Bronchial epithelial cell (primary cell): ENCODE measurements around the gene NCR1. TPM values are rescaled to one million over a fixed set of nuclear protein-coding genes. Genes with fewer than 3 reads are reported as not detected.

ENCODE experiments used
- DNase-seq: peaks from one replicate; pipeline ENCODE4 v3.0.0-alpha.2; 2010; ENCODE audit warnings: low read depth
- FAIRE-seq: peaks from 2 replicates; lab custom pipeline; 2011; peaks lifted over from hg19 to GRCh38; lab: Jason Lieb, UNC
- H3K27me3 ChIP-seq: 2 replicates; pipeline ENCODE4 v1.5.1; 2011; ENCODE audit warnings: low read length; ENCODE audit not compliant: control insufficient read depth, insufficient read depth
- H3K36me3 ChIP-seq: 2 replicates; pipeline ENCODE4 v1.5.1; 2011; ENCODE audit warnings: low read length; ENCODE audit not compliant: control insufficient read depth, insufficient read depth
- H3K4me3 ChIP-seq: 2 replicates; pipeline ENCODE4 v1.5.1; 2011; ENCODE audit warnings: mild to moderate bottlenecking, low read depth, low read length, control low read depth
- CTCF ChIP-seq: IDR thresholded peaks from 2 replicates; pipeline ENCODE4 v1.5.1; 2011; ENCODE audit warnings: mild to moderate bottlenecking, moderate library complexity, low read length, control low read depth, inconsistent platforms; ENCODE audit not compliant: insufficient read depth, severe bottlenecking
- total RNA-seq: library from RNA; depleted of rRNA; stranded (reverse); fragments of >200 nt; gene quantifications from 2 replicates; pipeline ENCODE4 v1.2.1, GENCODE V29; 2014

The NCR1 gene
- total RNA-seq, 1 donor from 2014 or later: not detected

DNA sequence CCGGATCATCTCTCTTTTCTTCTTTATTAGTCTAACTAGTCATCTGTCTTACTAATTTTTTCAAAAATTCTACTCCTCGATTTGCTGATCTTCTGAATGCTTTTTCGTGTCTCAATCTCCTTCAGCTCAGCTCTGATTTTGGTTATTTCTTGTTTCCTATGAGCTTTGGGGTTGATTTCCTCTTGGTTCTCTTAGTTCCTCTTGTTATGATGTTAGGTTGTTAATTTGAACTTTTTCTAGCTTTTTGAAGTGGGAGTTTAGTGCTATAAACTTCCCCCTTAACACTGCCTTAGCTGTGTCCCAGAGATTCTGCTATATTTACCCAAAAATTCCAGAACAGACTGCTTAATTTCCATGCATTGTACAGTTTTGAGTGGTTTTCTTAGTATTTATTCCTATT is 28.5 kb upstream of the NCR1 start:
- no peaks in the 10 kb centered on the region for H3K36me3 ChIP-seq
- TF ChIP-seq CTCF: no peak
- DNase-seq: no peak
- no peak for FAIRE-seq
- no peaks in the 10 kb centered on the region for H3K27me3 ChIP-seq
- no peak overlapping the region for H3K4me3 ChIP-seq

DNA sequence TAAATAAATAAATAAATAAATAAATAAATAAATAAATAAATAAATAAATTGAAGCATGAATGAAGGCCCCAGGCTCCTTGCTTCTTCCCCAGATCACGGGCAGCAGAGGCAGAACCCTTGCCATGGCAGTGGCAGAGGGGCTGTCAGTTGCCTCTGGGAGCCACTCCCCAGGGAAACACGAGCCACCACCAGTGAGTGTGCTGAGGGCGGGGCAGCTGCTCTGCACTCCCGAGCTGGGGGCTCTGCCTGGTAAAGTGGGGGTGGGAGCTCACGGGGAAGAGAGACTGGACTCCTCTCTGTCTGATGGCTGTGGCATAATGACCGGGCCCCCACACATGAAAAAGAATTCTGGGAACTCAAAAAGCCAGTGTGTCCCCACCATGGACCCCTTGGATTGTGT is 24.1 kb upstream of the NCR1 start:
- TF ChIP-seq CTCF: no peak
- no peaks in the 10 kb centered on the region for H3K27me3 ChIP-seq
- H3K4me3 ChIP-seq: no peak overlapping the region
- no peaks in the 10 kb centered on the region for H3K36me3 ChIP-seq
- FAIRE-seq (no peak), DNase-seq (no peak)

GRCh38 chr19:54882758-54883157 is 23.2 kb upstream of the NCR1 start:
- H3K4me3 ChIP-seq: no peak overlapping the region
- no peak for TF ChIP-seq CTCF
- H3K27me3 ChIP-seq: no peaks in the 10 kb centered on the region
- no peaks in the 10 kb centered on the region for H3K36me3 ChIP-seq
- FAIRE-seq (no peak), DNase-seq (no peak)

DNA sequence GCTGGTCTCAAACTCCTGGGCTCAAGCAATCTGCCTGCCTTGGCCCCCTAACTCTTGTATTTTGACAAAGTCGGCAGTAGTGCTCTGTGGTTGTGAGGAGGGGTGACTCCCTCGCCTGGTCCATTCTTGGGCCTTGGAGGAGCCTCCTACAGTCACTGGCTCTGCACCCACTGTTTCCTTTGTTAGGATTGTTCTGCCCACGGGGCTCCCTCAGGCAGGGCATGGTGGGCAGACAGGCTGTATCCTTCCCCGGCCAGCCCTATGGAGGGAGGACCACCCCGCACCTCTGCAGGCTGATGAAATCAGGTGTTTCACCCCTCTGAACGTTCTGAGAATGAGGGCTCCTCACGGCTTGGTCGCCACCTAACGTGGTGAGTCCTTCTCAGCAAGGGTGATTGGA is 22.7 kb upstream of the NCR1 start:
- H3K4me3 ChIP-seq: no peak overlapping the region
- no peak for FAIRE-seq
- H3K27me3 ChIP-seq: no peaks in the 10 kb centered on the region
- DNase-seq: no peak
- TF ChIP-seq CTCF: no peak
- H3K36me3 ChIP-seq: no peaks in the 10 kb centered on the region

DNA sequence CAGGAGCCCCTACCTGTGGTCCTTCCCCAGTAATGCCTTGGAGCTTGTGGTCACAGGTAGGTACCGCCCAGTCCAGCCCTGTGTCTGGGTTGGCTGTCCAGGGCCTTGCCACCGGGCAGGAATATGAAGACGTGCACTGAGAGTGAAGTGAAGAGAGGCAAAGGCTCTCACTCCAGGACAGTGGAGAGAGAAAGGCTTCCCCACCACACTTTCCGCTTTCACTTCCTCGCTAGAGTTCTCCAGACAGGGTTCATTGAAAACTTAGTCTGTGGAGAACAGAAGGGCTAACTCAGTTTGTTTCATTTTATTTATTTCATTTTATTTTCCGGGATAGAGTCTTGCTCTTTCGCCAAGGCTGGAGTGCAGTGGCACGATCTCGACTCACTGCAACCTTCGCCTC is 17.7 kb upstream of the NCR1 start:
- no peak for FAIRE-seq

More for the DNA sequence above, 17.7 kb upstream of the NCR1 start:
- Histone ChIP-seq H3K27me3 (no peaks in the 10 kb centered on the region), H3K36me3 (no peaks in the 10 kb centered on the region), H3K4me3 (no peak overlapping the region)
- DNase-seq: no peak
- TF ChIP-seq CTCF: no peak
